ENCODE results near the gene CMTM3.

- TF ChIP-seq, protein P1, sequence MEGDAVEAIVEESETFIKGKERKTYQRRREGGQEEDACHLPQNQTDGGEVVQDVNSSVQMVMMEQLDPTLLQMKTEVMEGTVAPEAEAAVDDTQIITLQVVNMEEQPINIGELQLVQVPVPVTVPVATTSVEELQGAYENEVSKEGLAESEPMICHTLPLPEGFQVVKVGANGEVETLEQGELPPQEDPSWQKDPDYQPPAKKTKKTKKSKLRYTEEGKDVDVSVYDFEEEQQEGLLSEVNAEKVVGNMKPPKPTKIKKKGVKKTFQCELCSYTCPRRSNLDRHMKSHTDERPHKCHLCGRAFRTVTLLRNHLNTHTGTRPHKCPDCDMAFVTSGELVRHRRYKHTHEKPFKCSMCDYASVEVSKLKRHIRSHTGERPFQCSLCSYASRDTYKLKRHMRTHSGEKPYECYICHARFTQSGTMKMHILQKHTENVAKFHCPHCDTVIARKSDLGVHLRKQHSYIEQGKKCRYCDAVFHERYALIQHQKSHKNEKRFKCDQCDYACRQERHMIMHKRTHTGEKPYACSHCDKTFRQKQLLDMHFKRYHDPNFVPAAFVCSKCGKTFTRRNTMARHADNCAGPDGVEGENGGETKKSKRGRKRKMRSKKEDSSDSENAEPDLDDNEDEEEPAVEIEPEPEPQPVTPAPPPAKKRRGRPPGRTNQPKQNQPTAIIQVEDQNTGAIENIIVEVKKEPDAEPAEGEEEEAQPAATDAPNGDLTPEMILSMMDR (IDR thresholded peaks at IDR 0.05 in 2 of 3, conservative IDR thresholded peaks at IDR 0.05 in 1 of 3; ENCODE audit: borderline replicate concordance in 1 of 3, insufficient read depth in 1 of 3, low read depth in 2 of 3, low read length in 2 of 3) = no peak
- TF ChIP-seq MAX (IDR thresholded peaks at IDR 0.05) (no peak), POLR2A (IDR thresholded peaks at IDR 0.05; ENCODE audit: borderline replicate concordance, extremely low read depth, insufficient read depth, insufficient read length) (no peak)
These were observed 30.0 kb upstream of the CMTM3 start for GRCh38 chr16:66574531-66574930.

Data from HCT116 (cell line).